Right ventricle myocardium inferior (tissue), 1 donor: Measurements from ENCODE around the gene ARMH4. TPM values are rescaled to one million over a fixed set of nuclear protein-coding genes. Genes with fewer than 3 reads are reported as not detected.
"Not testable (repeated sequence)": the region's sequence is repeated elsewhere in the genome, so short reads cannot be mapped to it uniquely, and the experiment has no call there.

Experiments used
- ATAC-seq: fragments of 200-7000 bp; cut with Tn5 transposase; one replicate; pipeline ENCODE4 v1.9.1; 2020; ENCODE audit warnings: mild to moderate bottlenecking, moderate library complexity
- DNase-seq: peaks from one replicate; pipeline ENCODE4 v3.0.0; 2021; ENCODE audit errors: missing footprints
- intact Hi-C: fragments of 100-400 bp; cut with DNase I; formaldehyde crosslinking; loops from one replicate; pipeline ENCODE4 v1.11.0; 2022
- total RNA-seq: library from RNA; stranded (reverse); fragmentation: NEBNext Ultra II Directional; extraction: Animal tissue kit (Norgen Biotek cat#: 25700); gene quantifications from one replicate; pipeline ENCODE4 v1.2.1, GENCODE V29; 2021
- donor health status: DM: no; HTN: yes; CAD: no; lungs with severe emphysema.

The ARMH4 gene
- total RNA-seq, 1 donor from 2014 or later: 5.5 TPM

DNA sequence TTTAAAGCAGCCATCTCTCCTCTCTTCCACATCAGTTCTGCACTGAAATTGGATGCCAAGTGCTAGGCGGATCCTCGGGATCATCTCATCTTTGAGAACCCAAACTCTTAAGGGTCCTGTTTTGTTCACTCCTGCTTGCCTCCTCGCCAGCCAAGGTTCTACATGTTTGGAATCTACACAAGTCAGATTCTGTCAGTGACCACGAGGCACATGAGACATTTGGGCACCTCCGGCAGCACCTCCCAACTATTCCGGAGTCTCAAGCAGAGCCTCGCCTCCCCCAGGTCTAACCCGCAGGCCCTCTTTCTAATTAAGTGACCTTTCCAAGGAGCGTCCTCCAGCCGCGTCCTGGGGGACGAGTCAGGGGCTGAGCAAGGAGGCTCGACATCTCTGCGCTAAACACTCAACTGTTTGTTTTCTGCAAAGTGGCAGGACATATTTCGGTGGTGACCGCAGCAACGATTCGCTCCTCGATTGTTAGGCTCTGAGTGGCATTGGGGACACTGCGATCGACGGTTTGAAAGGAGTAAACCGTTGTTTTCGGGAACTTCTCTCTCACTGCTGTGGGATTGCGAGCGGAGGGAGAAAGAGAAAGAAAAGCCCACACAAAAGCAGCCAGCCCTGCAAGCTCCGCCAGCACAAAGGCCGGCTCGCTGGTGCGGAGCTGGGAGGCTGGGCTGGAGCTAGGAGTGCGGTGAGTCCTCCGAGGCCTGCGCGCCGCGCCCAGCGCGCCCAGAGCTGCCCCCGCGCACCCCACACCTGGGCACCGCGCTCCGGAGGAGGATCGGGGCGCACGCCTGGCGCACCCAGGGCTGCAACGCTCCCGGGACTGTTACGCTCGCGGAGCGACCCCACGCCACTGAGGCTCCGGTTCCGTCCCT lies 640 bp downstream of the ARMH4 start:
- intact Hi-C loops: no loop called here
- DNase-seq (no peak), ATAC-seq (peak; percentile 50)

GRCh38 chr14:58150243-58150805 lies 1.7 kb downstream of the ARMH4 start:
- DNase-seq: no peak
- ATAC-seq: no peak
- intact Hi-C loops: no loop called here

GRCh38 chr14:58149196-58149595 lies 2.8 kb downstream of the ARMH4 start:
- DNase-seq (no peak), ATAC-seq (no peak)
- intact Hi-C loops: no loop called here

- intact Hi-C loops: no loop called here
- DNase-seq: no peak
- ATAC-seq: no peak
These were observed 5.6 kb downstream of the ARMH4 start for GRCh38 chr14:58146399-58146798.

DNA sequence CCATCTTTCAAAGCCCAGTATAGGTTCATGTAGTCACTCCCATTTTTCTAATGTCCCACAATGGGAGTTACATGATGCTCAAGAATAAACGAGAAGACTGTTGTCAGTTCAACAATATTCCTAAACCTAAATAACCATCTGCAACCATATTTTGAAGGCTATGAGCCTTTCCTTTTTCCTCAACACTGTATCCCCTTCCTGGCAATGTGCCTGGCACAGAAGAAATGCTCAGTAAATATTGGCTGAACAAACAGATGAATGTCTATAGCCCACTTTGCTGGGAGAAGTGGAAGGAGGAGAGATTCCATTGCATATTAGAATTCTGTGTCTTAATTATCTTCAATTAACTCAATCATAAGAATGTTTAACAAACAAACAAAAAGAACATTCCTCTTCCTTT lies 6.1 kb downstream of the ARMH4 start:
- ATAC-seq (no peak), DNase-seq (no peak)
- intact Hi-C loops: no loop called here

DNA sequence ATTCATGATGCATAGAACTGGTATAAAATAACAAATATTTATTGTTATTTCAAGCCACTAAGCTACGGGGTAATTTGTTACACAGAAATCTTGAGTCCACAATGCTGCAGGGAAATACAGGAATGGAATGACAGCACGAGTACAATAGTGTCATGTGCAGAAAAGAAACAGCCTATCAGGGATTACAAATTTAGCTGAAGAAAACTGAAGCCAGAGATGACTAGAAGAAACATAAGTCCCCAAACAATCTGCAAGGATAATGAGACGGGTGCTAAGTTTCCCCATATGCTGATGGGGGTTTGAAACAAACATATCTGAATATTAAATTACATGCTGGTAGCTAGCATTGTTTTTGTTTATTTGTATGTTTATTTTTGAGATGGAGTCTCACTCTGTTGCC lies 8.9 kb downstream of the ARMH4 start:
- DNase-seq: no peak
- no peak for ATAC-seq
- intact Hi-C loops: no loop called here

DNA sequence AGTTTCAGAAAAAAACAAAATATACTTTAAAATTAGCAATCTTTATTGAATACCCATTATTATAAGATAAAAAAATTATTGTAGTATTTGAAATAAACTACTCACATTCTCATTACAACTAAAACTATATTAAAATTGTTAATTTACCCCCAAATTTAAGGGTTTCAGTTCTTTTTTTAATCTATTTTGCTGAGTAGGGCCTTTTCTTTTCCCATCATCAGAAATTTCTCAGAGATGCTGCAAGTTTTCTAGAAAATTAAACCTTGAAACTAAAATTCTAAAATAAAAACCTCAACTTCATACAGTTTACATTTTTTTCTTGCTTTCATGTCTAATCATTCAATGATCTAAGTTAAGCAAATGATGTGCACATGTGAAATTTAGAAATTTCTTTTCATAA lies 10.1 kb downstream of the ARMH4 start:
- intact Hi-C loops: no loop called here
- no peak for DNase-seq
- ATAC-seq: no peak

DNA sequence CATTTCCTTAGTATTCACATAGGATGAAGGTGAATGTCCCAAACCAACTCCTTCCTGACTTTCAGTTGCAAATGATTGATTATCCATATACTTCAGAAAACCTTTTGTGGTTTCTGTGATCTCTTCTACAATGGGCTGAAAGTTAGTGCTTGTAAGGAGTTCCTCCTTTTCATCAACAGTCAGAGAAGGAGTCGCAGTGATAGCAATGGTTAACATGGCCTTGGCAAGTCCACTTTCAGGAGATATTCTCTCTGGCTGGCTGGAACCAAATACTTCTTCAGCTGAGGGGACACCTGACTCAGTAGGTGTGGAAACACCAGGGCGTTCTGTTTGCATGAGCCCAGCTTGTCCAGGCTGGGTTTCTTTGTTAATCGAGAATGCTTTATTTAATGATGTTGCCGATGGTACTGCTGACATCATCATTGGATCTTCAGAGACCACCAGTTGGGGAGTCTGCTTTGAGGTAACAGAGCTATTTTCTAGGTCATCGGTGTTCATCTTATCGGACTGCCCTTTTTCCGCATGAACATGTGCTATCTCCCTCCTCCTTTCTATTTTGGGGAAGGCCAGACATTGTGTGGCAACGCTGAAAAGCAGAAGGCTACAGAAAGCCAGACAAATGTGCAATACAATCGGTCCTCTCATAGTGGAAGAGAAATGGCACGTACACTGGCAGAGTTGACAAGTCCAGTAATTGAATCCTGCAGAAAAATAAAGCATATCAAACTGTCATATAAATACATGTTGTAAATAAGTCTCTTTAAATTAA lies 13.1 kb downstream of the ARMH4 start:
- intact Hi-C loops: no loop called here
- DNase-seq (no peak), ATAC-seq (no peak)

GRCh38 chr14:58138031-58138713 lies 13.8 kb downstream of the ARMH4 start:
- no peak for ATAC-seq

DNA sequence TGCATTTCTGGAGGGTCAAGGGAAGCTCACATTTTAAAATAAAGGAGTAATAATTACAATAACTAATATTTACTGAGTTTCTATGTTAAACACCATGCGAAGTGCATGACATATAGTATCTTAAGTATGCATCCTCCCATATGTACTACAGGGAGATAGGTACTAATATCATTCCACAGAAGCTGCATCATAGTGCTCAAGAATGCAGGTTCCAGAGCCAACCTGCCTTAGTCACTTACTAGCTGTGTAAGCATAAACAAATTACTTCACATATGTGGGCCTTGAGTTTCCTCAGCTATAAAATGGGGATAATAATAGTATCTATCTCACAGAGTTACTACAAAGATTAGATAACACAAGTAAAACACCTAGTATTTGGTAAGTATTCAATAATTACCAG lies 18.3 kb downstream of the ARMH4 start:
- intact Hi-C loops: no loop called here

More at GRCh38 chr14:58138031-58138713, 13.8 kb downstream of the ARMH4 start:
- intact Hi-C loops: no loop called here
- no peak for DNase-seq

DNA sequence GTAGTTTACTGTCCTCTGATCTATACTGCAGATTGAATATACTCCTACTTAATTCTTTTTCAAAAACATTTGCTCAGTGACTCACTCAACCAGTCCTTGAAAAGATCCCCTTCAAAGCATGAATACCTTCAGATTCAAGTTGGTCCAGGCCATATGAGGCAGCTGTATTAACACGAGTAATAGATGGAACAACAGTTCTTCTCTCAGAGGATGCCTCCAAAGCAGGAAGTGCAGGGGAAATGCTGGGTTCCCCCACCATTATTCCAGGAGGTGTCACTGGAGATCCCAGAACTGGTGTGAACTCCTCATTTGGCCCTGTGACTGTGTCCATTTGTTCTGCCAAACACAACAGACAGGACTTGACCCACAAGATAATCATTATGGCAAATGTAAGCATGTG lies 20.6 kb downstream of the ARMH4 start:
- DNase-seq: no peak
- intact Hi-C loops: no loop called here
- no peak for ATAC-seq

More for the DNA sequence above, 18.3 kb downstream of the ARMH4 start:
- ATAC-seq: no peak
- DNase-seq: no peak

DNA sequence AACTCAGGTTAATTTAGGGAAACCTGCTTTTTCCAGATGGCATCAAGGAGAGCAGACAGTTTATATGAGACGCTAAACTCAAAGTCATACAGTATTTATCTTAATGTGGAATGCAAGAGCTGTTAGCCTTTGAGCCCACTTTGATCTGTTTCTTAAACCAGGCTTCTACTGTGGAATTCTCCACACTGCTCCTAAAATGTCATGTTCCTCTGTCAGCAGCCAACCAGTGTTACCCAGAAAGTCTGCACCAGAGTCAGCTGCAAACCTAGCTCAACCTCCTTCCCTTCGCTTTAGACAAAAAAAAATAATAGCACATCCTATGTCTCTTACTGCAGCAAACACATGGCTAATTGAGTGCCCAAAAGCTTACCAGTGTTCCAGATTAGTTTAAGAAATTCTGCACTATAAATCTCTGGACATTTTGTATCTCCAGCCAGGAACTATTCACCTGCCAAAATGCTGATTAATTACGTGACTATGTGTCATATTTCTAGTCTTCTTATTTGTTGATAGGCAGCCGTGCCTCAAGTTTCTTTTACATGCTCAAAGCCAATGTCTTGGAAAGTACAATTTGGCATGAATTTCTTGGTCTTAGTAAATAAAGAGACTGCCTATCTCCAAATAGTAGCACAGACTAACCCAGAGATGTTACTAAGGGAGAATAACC lies 21.8 kb downstream of the ARMH4 start:
- intact Hi-C loops: no loop called here
- no peak for DNase-seq
- ATAC-seq: no peak

GRCh38 chr14:58129208-58129607 lies 22.8 kb downstream of the ARMH4 start:
- no peak for ATAC-seq
- no peak for DNase-seq
- intact Hi-C loops: no loop called here

GRCh38 chr14:58128416-58128815 lies 23.6 kb downstream of the ARMH4 start:
- DNase-seq (no peak), ATAC-seq (no peak)
- intact Hi-C loops: no loop called here

- DNase-seq, ATAC-seq, intact Hi-C loops: not testable (repeated sequence)
These were observed 29.5 kb downstream of the ARMH4 start for GRCh38 chr14:58122546-58122945.

DNA sequence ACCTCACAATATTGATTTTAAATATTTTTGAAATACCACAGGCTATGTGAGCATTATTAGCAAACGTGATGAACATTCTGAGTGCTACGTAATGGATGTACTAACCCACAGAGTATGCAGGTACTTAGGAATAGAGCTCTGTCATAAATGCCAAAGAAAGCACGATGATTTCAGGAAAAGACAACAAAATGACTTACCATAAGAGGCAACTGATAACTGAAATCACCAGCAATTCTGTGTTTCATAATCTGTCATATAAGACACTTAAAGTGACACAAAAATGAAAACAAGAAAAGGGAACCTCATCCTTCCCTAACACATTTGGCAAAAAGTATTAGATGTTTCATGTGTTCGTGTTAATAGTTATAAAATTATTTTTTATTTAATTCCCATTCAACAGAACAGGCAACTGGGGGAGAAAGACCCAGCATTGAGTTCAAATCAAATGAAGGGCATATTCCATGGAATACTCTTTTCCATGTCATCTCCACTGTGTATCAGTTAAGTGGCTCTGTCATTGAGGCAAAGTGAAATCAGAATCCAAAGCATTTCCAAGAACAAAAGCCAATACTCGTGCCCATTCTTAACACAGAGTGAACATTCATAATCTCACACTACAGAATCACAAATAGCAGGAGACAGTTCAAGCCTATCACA lies 30.4 kb downstream of the ARMH4 start:
- ATAC-seq: no peak
- DNase-seq: no peak
- intact Hi-C loops: no loop called here

- DNase-seq (no peak), ATAC-seq (no peak)
- intact Hi-C loops: no loop called here
These were observed 32.6 kb downstream of the ARMH4 start for GRCh38 chr14:58119381-58119780.

- intact Hi-C loops: no loop called here
- DNase-seq (no peak), ATAC-seq (no peak)
These were observed 33.8 kb downstream of the ARMH4 start for GRCh38 chr14:58118097-58118815.
